ENCODE results near the gene FNDC3A.

DNA sequence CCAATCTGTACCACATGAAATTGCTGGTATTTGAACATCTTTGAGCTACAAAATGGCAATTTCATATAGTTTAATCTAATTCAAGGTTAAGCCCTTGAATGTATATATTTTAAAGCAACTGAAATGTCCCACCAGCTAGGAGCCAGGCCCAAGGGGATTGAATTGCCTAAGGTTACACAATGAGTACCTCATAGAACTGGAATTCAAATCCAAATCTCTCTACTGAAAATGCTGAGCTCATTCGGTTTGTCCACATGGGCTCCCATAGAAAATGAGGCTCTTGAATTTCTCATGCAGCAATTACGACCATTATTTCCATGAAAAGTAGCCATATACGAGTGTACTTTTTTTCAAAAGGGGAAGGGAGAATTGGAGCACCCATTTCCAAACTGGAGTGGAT lies 31.5 kb upstream of the FNDC3A start:
- no peak for TF ChIP-seq YY1 (IDR thresholded peaks at IDR 0.05; ENCODE audit: insufficient read depth, insufficient read length)
- no peak for TF ChIP-seq ZNF274 (IDR thresholded peaks at IDR 0.05; ENCODE audit: low read depth, low read length)

Measured in NT2/D1 (cell line).